Measurements from ENCODE around the gene FRMPD1. TPM values are rescaled to one million over a fixed set of nuclear protein-coding genes. Genes with fewer than 3 reads are reported as not detected.

The FRMPD1 gene
- total and polyA plus RNA-seq, 7 donors, result 0.16 to 0.71 (median 0.28) TPM; not detected in 2

DNA sequence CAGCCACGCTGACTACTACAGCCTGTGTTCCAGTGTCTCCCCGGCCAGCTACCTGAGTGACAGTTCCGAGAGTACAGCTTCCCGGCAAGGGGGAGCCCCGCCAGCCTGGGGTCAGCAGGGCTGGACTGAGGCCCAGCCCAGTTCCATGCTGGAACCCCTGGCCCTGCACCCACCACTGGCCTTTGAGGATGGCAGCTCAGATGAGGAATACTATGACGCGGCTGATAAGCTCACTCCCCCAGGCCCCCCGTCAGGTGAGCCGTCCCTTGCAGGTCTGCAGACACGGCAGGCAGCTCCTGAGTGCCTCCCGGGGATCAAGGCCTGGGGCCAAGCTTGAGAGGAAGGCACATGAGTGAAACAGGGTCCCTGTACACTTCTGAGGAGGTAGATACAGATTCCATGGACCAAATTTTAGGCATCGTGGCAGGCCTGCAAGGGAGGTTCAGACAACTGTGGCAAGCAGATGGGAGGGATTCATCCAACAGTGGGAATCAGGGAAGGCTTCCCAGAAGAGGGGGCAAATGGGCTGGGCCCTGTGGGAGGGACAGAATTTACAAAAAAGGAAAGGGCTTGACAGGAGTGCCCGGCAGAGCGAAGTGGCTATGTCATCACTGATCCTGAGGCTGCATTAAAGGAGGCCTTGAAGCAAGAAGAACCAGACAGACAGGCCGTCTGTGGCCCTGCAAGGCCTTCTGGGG is 90.0 kb downstream of the FRMPD1 start:
- Histone ChIP-seq H3K36me3 (no peaks in the 10 kb centered on the region), H3K27me3 (no peaks in the 10 kb centered on the region), H3K4me1 (no peaks in the 10 kb centered on the region), H3K4me3 (no peak overlapping the region), H3K27ac (no peak overlapping the region), H3K9me3 (no peaks in the 10 kb centered on the region)
- no peak for DNase-seq
- TF ChIP-seq POLR2A (IDR thresholded peaks at IDR 0.05), result no peak
- TF ChIP-seq, protein P1, sequence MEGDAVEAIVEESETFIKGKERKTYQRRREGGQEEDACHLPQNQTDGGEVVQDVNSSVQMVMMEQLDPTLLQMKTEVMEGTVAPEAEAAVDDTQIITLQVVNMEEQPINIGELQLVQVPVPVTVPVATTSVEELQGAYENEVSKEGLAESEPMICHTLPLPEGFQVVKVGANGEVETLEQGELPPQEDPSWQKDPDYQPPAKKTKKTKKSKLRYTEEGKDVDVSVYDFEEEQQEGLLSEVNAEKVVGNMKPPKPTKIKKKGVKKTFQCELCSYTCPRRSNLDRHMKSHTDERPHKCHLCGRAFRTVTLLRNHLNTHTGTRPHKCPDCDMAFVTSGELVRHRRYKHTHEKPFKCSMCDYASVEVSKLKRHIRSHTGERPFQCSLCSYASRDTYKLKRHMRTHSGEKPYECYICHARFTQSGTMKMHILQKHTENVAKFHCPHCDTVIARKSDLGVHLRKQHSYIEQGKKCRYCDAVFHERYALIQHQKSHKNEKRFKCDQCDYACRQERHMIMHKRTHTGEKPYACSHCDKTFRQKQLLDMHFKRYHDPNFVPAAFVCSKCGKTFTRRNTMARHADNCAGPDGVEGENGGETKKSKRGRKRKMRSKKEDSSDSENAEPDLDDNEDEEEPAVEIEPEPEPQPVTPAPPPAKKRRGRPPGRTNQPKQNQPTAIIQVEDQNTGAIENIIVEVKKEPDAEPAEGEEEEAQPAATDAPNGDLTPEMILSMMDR (IDR thresholded peaks at IDR 0.05), result no peak
- TF ChIP-seq POLR2AphosphoS5 (IDR thresholded peaks at IDR 0.05), result no peak
- no peak for TF ChIP-seq EP300 (IDR thresholded peaks at IDR 0.05)
- WGBS, 2 donors, result 85 to 87% methylated on average over 15 of the region's 15 CpGs
- intact Hi-C loops (cut with DNase I), result no loop called here

DNA sequence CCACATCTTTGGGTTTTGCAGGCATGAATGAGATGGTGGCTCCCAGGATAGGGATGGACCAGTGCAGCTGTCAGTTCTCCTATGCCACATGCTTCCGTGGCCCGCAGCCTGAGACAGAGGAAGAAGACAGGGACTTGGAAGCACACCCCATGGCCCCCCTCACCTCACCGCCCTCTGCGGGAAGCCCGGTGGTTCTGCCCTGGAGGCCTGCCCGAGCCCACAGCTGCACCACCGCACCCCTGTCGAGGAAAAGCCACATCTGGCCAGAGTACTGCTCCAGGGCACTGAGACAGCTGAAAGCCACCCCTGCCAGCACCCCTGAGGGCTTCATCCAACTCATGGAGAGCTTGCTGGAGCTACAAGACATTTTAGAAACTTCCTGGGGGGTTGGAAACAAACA is 95.2 kb downstream of the FRMPD1 start:
- TF ChIP-seq EP300 (IDR thresholded peaks at IDR 0.05) (no peak), POLR2AphosphoS5 (IDR thresholded peaks at IDR 0.05) (no peak), POLR2A (IDR thresholded peaks at IDR 0.05) (no peak)
- TF ChIP-seq, protein P1 (IDR thresholded peaks at IDR 0.05), result no peak
- Histone ChIP-seq H3K9me3 (no peaks in the 10 kb centered on the region), H3K36me3 (no peaks in the 10 kb centered on the region), H3K27me3 (no peaks in the 10 kb centered on the region), H3K4me3 (no peak overlapping the region), H3K27ac (no peak overlapping the region), H3K4me1 (no peaks in the 10 kb centered on the region)
- DNase-seq, result no peak
- intact Hi-C loops (cut with DNase I), result no loop called here
- 76 to 87% methylated on average over 8 of the region's 8 CpGs for WGBS, 2 donors

DNA sequence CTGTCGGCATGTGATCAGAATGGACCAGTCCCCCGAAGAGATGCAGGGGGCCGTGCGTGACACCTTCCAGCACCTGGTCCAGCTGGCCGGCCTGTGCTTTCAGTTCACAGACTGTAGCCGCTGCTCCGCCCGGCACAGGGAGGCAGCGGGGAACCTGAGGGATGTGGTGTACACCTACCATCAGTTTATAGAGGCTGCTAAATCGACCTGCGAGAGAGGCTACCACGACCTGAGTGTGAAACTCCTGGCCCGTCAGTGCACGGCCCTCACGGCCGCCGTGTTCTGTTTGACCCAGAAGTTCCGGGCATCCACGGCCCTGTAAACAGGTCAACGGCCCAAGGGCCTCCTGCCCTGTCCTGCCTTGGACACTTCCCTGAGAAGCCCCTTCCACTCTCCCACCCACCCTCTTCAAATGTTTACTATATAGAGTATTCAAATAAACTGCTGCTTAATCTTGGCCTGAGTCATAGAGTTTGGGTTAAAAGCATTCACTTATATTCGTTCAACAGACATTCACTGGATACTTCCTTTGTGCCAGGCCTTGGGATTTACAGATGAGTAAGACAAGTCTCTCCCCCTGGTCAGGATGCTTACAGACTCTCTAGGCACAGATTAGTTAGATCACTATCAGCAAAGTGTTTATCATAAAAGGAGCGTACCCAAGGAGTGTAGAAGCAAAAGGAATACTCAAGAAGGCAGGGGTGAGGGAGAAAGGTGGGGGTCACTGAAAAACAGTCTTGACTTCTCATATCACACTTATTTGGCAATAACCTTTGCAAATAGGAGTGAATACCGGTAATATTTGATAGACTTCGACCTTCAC is 95.9 kb downstream of the FRMPD1 start:
- Histone ChIP-seq H3K9me3 (no peaks in the 10 kb centered on the region), H3K27me3 (no peaks in the 10 kb centered on the region), H3K4me1 (no peaks in the 10 kb centered on the region), H3K27ac (no peak overlapping the region), H3K4me3 (no peak overlapping the region), H3K36me3 (no peaks in the 10 kb centered on the region)
- WGBS, 2 donors, result 79% methylated on average over 24 of the region's 24 CpGs
- no peak for DNase-seq
- intact Hi-C loops (cut with DNase I), result no loop called here
- TF ChIP-seq, protein P1 (IDR thresholded peaks at IDR 0.05), result no peak
- TF ChIP-seq POLR2AphosphoS5 (IDR thresholded peaks at IDR 0.05) (no peak), EP300 (IDR thresholded peaks at IDR 0.05) (no peak), POLR2A (IDR thresholded peaks at IDR 0.05) (no peak)

DNA sequence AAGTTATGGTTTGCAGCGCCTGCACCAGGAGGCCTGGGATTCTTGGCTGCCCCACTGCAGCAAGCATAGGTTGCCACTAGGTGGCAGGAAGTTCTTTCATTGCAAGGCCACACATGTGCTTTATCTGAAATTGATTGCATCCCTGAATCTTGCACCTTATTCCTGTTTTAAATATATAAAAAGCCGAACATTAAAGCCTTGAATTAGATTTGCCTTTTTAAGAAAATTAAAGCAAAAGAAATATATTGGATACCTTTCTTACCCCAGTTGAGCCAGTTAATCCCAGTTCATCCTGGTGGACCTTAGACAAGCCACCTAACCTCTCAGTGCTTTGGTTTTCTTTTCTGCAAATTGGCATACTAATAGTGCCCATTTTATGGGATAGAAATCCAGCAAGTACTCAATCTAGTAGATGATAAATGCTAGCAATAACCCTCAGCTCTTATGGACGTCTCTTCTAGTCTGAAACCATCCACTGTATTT is 96.6 kb downstream of the FRMPD1 start:
- H3K36me3 ChIP-seq, result no peaks in the 10 kb centered on the region
- DNase-seq, result no peak
- no peaks in the 10 kb centered on the region for H3K4me1 ChIP-seq
- H3K27ac ChIP-seq, result no peak overlapping the region
- no peaks in the 10 kb centered on the region for H3K9me3 ChIP-seq
- 29 to 37% methylated on average over 3 of the region's 3 CpGs for whole genome bisulfite sequencing, 2 donors
- H3K27me3 ChIP-seq, result no peaks in the 10 kb centered on the region
- intact Hi-C loops (cut with DNase I), result no loop called here
- TF ChIP-seq EP300 (IDR thresholded peaks at IDR 0.05), result no peak
- TF ChIP-seq POLR2A (IDR thresholded peaks at IDR 0.05), result no peak
- TF ChIP-seq, protein P1 (IDR thresholded peaks at IDR 0.05), result peak in 3 of 4 experiments; percentile 62 to 87 (median 80)
- no peak overlapping the region for H3K4me3 ChIP-seq
